GM12878 (cell line): ENCODE data around the gene GPI. TPM values are rescaled to one million over a fixed set of nuclear protein-coding genes. Genes with fewer than 3 reads are reported as not detected.

Experiments
- ATF7 ChIP-seq: fragments of 450-650 bp; IDR thresholded peaks from 2 replicates; pipeline ENCODE4 v1.6.1; 2016; ENCODE audit warnings: low read depth, mild to moderate bottlenecking
- DPF2 ChIP-seq: fragments of 450-650 bp; IDR thresholded peaks from 2 replicates; pipeline ENCODE4 v1.6.1; 2017; ENCODE audit warnings: mild to moderate bottlenecking
- ESRRA ChIP-seq: IDR thresholded peaks from 2 replicates; pipeline ENCODE4 v1.6.1; 2012; ENCODE audit warnings: mild to moderate bottlenecking, low read length, improper control_type of control experiment
- FOS ChIP-seq: IDR thresholded peaks from 3 replicates; pipeline ENCODE4 v1.6.1; 2011; ENCODE audit warnings: borderline replicate concordance; ENCODE audit not compliant: insufficient read length; ENCODE audit errors: extremely low read depth
- IKZF1 ChIP-seq: fragments of 450-650 bp; conservative IDR thresholded peaks from 2 replicates; pipeline ENCODE4 v1.6.1; 2017; ENCODE audit warnings: antibody characterized with exemption, mild to moderate bottlenecking
- JUND ChIP-seq: IDR thresholded peaks from 2 replicates; pipeline ENCODE4 v1.6.1; 2012; ENCODE audit warnings: low read depth, mild to moderate bottlenecking, low read length, improper control_type of control experiment, moderate library complexity
- KLF5 ChIP-seq: fragments of 450-650 bp; IDR thresholded peaks from 2 replicates; pipeline ENCODE4 v1.6.1; 2014; ENCODE audit warnings: mild to moderate bottlenecking; ENCODE audit not compliant: partially characterized antibody
- NBN ChIP-seq: fragments of 450-650 bp; IDR thresholded peaks from 2 replicates; pipeline ENCODE4 v1.6.1; 2016
- PBX3 ChIP-seq: IDR thresholded peaks from 2 replicates; pipeline ENCODE4 v1.6.1; 2011; ENCODE audit warnings: mild to moderate bottlenecking, low read depth, low read length, moderate library complexity; ENCODE audit not compliant: insufficient replicate concordance
- POLR2AphosphoS5 ChIP-seq: IDR thresholded peaks from 2 replicates; pipeline ENCODE4 v1.6.1; 2011; ENCODE audit warnings: mild to moderate bottlenecking, low read length, inconsistent platforms
- POU2F2 ChIP-seq: IDR thresholded peaks from 3 replicates; pipeline ENCODE4 v1.6.1; 2011; ENCODE audit warnings: low read depth, mild to moderate bottlenecking, low read length, borderline replicate concordance
- RUNX3 ChIP-seq: IDR thresholded peaks from 2 replicates; pipeline ENCODE4 v1.6.1; 2012; ENCODE audit warnings: low read length, inconsistent platforms
- SIN3A ChIP-seq: IDR thresholded peaks from 2 replicates; pipeline ENCODE4 v1.6.1; 2012; ENCODE audit warnings: low read depth, low read length, improper control_type of control experiment
- TCF7 ChIP-seq: IDR thresholded peaks from 2 replicates; pipeline ENCODE4 v1.6.1; 2014; ENCODE audit warnings: antibody characterized with exemption, borderline replicate concordance
- ZNF217 ChIP-seq: fragments of 450-650 bp; IDR thresholded peaks from 2 replicates; pipeline ENCODE4 v1.6.1; 2017; ENCODE audit warnings: antibody characterized with exemption, mild to moderate bottlenecking
- ZNF274 ChIP-seq: IDR thresholded peaks from one replicate; pipeline ENCODE4 v1.8.0; 2011; ENCODE audit not compliant: insufficient read length, insufficient read depth
- ZNF384 ChIP-seq: IDR thresholded peaks from 2 replicates; pipeline ENCODE4 v1.6.1; 2012; ENCODE audit warnings: low read depth, mild to moderate bottlenecking, low read length, improper control_type of control experiment, borderline replicate concordance
- polyA plus RNA-seq, 11 experiments: library from polyadenylated mRNA; depleted of rRNA in 4 of 11; unstranded in 6 of 11; stranded (reverse) in 5 of 11; fragments of >200 nt; fragmentation: Nextera tagmentation in 4 of 11; fragmentation: Illumina TruSeq in 1 of 11; extraction: Ambion mirVana in 4 of 11; extraction: Trizol in 1 of 11; gene quantifications; 1 replicate in 1 of 11; 2 replicates in 10 of 11; pipeline versions ENCODE4 v1.2.1 to v1.2.3, GENCODE V29; 2011 to 2016; ENCODE audit warnings: inconsistent platforms in 2 of 11, missing spikeins in 2 of 11, low read depth in 1 of 11
- total RNA-seq, 4 experiments: library from RNA; depleted of rRNA in 3 of 4; stranded (reverse); fragments of >200 nt in 3 of 4; fragmentation: Illumina TruSeq in 1 of 4; extraction: Trizol in 1 of 4; gene quantifications; 2 replicates each; pipeline versions ENCODE4 v1.2.1 to v1.2.3, GENCODE V29; 2013 to 2021
- TF ChIP-seq, protein P1 (sequence below): IDR thresholded peaks from 2 replicates; pipeline ENCODE4 v1.6.1; 2011; ENCODE audit warnings: low read depth, low read length, improper control_type of control experiment, borderline replicate concordance
- TF ChIP-seq, protein P2 (sequence below): IDR thresholded peaks from 2 replicates; pipeline ENCODE4 v1.6.1; 2011; ENCODE audit warnings: borderline replicate concordance, low read depth, mild to moderate bottlenecking, moderate library complexity, mixed read lengths, low read length; ENCODE audit not compliant: insufficient read depth; ENCODE audit errors: extremely low read length

The GPI gene
- total and polyA plus RNA-seq, 10 of the 15 experiments (the other 5 are each of a cell fraction or from before 2014, with no cell fraction given), result 124 to 400 (median 190) TPM

- TF ChIP-seq PBX3, result no peak
- TF ChIP-seq ZNF384, result no peak
- TF ChIP-seq IKZF1, result peak; percentile 62; the same call in 1 of the 2 replicates
- peak; percentile 48; the same call in 1 of the 2 replicates for TF ChIP-seq ZNF217
- TF ChIP-seq DPF2, result 0 out of 2 replicates have a peak, but pooled peaks have one; percentile 41
- TF ChIP-seq, protein P1, sequence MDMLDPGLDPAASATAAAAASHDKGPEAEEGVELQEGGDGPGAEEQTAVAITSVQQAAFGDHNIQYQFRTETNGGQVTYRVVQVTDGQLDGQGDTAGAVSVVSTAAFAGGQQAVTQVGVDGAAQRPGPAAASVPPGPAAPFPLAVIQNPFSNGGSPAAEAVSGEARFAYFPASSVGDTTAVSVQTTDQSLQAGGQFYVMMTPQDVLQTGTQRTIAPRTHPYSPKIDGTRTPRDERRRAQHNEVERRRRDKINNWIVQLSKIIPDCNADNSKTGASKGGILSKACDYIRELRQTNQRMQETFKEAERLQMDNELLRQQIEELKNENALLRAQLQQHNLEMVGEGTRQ, result no peak
- no peak for TF ChIP-seq RUNX3
- TF ChIP-seq JUND, result no peak
- TF ChIP-seq SIN3A, result no peak
- TF ChIP-seq TCF7, result no peak
- TF ChIP-seq, protein P2, sequence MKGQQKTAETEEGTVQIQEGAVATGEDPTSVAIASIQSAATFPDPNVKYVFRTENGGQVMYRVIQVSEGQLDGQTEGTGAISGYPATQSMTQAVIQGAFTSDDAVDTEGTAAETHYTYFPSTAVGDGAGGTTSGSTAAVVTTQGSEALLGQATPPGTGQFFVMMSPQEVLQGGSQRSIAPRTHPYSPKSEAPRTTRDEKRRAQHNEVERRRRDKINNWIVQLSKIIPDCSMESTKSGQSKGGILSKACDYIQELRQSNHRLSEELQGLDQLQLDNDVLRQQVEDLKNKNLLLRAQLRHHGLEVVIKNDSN, result no peak
- no peak for TF ChIP-seq ATF7
- peak; percentile 85 for TF ChIP-seq POLR2AphosphoS5
- no peak for TF ChIP-seq ESRRA
- no peak for TF ChIP-seq KLF5
- TF ChIP-seq POU2F2, result 0 out of 3 replicates have a peak, but pooled peaks have one; percentile 15
- no peak for TF ChIP-seq FOS
- TF ChIP-seq ZNF274, result no peak
- 0 out of 2 replicates have a peak, but pooled peaks have one; percentile 44 for TF ChIP-seq NBN
- TF ChIP-seq, all 136 proteins: peak for 30
Observed at GRCh38 chr19:34404109-34404909, 39.3 kb downstream of the GPI start, which contains the start of gene PDCD2L (continued).
